Kidney epithelial cell (primary cell): ENCODE measurements around the gene RIPK4. TPM values are rescaled to one million over a fixed set of nuclear protein-coding genes. Genes with fewer than 3 reads are reported as not detected.

Source experiments
- DNase-seq: peaks from one replicate; pipeline ENCODE4 v3.0.0-alpha.2; 2010; ENCODE audit warnings: low read depth
- H3K27me3 ChIP-seq: 2 replicates; pipeline ENCODE4 v1.6.0; 2011; ENCODE audit warnings: low read length; ENCODE audit not compliant: control insufficient read depth, insufficient read depth
- H3K36me3 ChIP-seq: 2 replicates; pipeline ENCODE4 v1.5.1; 2011; ENCODE audit warnings: low read length; ENCODE audit not compliant: control insufficient read depth, insufficient read depth
- H3K4me3 ChIP-seq: 2 replicates; pipeline ENCODE4 v1.5.1; 2011; ENCODE audit warnings: low read depth, mild to moderate bottlenecking, control low read depth, low read length
- CTCF ChIP-seq: IDR thresholded peaks from 2 replicates; pipeline ENCODE4 v1.5.1; 2011; ENCODE audit warnings: mild to moderate bottlenecking, moderate library complexity, low read length, control low read depth, inconsistent platforms; ENCODE audit not compliant: insufficient read depth, poor library complexity, severe bottlenecking
- total RNA-seq: library from RNA; depleted of rRNA; stranded (reverse); fragments of >200 nt; gene quantifications from 2 replicates; pipeline ENCODE4 v1.2.3, GENCODE V29; 2015

Gene RIPK4
- total RNA-seq, 1 donor from 2014 or later: 17.6 TPM

- Histone ChIP-seq H3K36me3 (peaks cover 1% of the 10 kb centered on the region), H3K27me3 (no peaks in the 10 kb centered on the region), H3K4me3 (no peak overlapping the region)
- DNase-seq: no peak
- no peak for TF ChIP-seq CTCF
Measured at GRCh38 chr21:41809891-41810596, 43.2 kb upstream of the RIPK4 start.

- Histone ChIP-seq H3K27me3 (no peaks in the 10 kb centered on the region), H3K4me3 (no peak overlapping the region), H3K36me3 (no peaks in the 10 kb centered on the region)
- TF ChIP-seq CTCF: no peak
- no peak for DNase-seq
Measured at GRCh38 chr21:41808846-41809245, 42.0 kb upstream of the RIPK4 start.

- no peak for TF ChIP-seq CTCF
- DNase-seq: no peak
- no peak overlapping the region for H3K4me3 ChIP-seq
- H3K36me3 ChIP-seq: no peaks in the 10 kb centered on the region
- no peaks in the 10 kb centered on the region for H3K27me3 ChIP-seq
Measured at GRCh38 chr21:41808094-41808493, 41.2 kb upstream of the RIPK4 start.

GRCh38 chr21:41806773-41807172, 39.9 kb upstream of the RIPK4 start:
- DNase-seq: no peak
- Histone ChIP-seq H3K27me3 (no peaks in the 10 kb centered on the region), H3K36me3 (no peaks in the 10 kb centered on the region), H3K4me3 (no peak overlapping the region)
- TF ChIP-seq CTCF: no peak

- Histone ChIP-seq H3K36me3 (no peaks in the 10 kb centered on the region), H3K27me3 (no peaks in the 10 kb centered on the region), H3K4me3 (no peak overlapping the region)
- DNase-seq: no peak
- TF ChIP-seq CTCF: no peak
Measured at GRCh38 chr21:41805643-41806042, 38.8 kb upstream of the RIPK4 start.

GRCh38 chr21:41805038-41805437, 38.2 kb upstream of the RIPK4 start:
- Histone ChIP-seq H3K4me3 (no peak overlapping the region), H3K27me3 (no peaks in the 10 kb centered on the region), H3K36me3 (no peaks in the 10 kb centered on the region)
- no peak for DNase-seq
- no peak for TF ChIP-seq CTCF
